SK-N-SH (cell line): Measurements from ENCODE around the gene MSANTD3.

Source experiments
- MAX ChIP-seq: IDR thresholded peaks from 2 replicates; pipeline ENCODE4 v1.4.0; 2012; ENCODE audit warnings: low read depth
- MXI1 ChIP-seq: IDR thresholded peaks from 2 replicates; pipeline ENCODE4 v1.6.1; 2012; ENCODE audit warnings: mild to moderate bottlenecking, low read depth, low read length, improper control_type of control experiment
- NRF1 ChIP-seq: IDR thresholded peaks from 2 replicates; pipeline ENCODE4 v1.6.1; 2012; ENCODE audit warnings: low read depth, mild to moderate bottlenecking, low read length
- RFX5 ChIP-seq: IDR thresholded peaks from 2 replicates; pipeline ENCODE4 v1.6.1; 2012; ENCODE audit warnings: mild to moderate bottlenecking, improper control_type of control experiment, low read length
- RXRA ChIP-seq: IDR thresholded peaks from 2 replicates; pipeline ENCODE4 v1.4.0; 2012; ENCODE audit warnings: low read depth, mild to moderate bottlenecking, borderline replicate concordance
- YY1 ChIP-seq: IDR thresholded peaks from 2 replicates; pipeline ENCODE4 v1.4.0; 2012; ENCODE audit warnings: low read depth, mild to moderate bottlenecking
- TF ChIP-seq, protein P1 (sequence below): fragments of 200-600 bp; sonication (generic); IDR thresholded peaks from 2 replicates; pipeline ENCODE4 v1.6.1; 2017; ENCODE audit warnings: antibody characterized with exemption, mild to moderate bottlenecking, moderate library complexity

- TF ChIP-seq, protein P1, sequence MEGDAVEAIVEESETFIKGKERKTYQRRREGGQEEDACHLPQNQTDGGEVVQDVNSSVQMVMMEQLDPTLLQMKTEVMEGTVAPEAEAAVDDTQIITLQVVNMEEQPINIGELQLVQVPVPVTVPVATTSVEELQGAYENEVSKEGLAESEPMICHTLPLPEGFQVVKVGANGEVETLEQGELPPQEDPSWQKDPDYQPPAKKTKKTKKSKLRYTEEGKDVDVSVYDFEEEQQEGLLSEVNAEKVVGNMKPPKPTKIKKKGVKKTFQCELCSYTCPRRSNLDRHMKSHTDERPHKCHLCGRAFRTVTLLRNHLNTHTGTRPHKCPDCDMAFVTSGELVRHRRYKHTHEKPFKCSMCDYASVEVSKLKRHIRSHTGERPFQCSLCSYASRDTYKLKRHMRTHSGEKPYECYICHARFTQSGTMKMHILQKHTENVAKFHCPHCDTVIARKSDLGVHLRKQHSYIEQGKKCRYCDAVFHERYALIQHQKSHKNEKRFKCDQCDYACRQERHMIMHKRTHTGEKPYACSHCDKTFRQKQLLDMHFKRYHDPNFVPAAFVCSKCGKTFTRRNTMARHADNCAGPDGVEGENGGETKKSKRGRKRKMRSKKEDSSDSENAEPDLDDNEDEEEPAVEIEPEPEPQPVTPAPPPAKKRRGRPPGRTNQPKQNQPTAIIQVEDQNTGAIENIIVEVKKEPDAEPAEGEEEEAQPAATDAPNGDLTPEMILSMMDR: no peak
- TF ChIP-seq MAX: no peak
- TF ChIP-seq MXI1: no peak
- no peak for TF ChIP-seq RFX5
- no peak for TF ChIP-seq YY1
- no peak for TF ChIP-seq NRF1
- TF ChIP-seq RXRA: no peak
Measured at GRCh38 chr9:100499866-100500265, 72.9 kb downstream of the MSANTD3 start.
